GM18498 (cell line): Measurements from ENCODE around the gene CA4.
"Not testable (repeated sequence)": the region's sequence is repeated elsewhere in the genome, so short reads cannot be mapped to it uniquely, and the experiment has no call there.

ENCODE experiments used
- ATAC-seq: cut with Tn5 transposase; IDR thresholded peaks from one replicate; pipeline ENCODE4 v1.9.1; 2021; ENCODE audit warnings: mild to moderate bottlenecking, moderate library complexity; ENCODE audit not compliant: unreplicated experiment

CA4 gene

GRCh38 chr17:60171753-60172079 is 21.9 kb downstream of the CA4 start:
- ATAC-seq = no peak

DNA sequence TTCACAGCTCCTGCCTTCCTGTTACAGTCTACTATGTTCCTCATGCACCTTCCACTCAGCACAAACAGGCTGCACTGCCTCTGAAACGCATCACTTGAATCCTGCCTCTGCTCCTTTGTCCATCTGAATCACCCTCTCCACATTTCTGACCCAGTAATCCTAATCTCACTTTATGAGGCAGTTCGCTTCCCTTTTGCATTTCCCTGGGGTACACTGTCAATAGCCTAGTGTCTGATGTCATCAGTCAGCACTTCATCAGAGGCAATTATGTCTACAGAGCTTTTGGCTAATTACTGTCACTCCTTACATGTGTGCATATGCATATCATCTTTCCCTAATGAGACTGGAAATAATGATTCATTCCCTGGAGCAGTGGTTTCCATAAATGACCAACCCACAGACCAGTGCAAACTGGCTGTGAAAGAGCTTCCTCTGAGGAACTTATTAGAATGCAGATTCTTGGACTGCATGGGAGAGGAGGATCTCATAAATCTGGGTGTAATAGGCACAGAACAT is 23.6 kb downstream of the CA4 start:
- no peak for ATAC-seq

- ATAC-seq = no peak
These were observed 24.3 kb downstream of the CA4 start for GRCh38 chr17:60174035-60174434.

DNA sequence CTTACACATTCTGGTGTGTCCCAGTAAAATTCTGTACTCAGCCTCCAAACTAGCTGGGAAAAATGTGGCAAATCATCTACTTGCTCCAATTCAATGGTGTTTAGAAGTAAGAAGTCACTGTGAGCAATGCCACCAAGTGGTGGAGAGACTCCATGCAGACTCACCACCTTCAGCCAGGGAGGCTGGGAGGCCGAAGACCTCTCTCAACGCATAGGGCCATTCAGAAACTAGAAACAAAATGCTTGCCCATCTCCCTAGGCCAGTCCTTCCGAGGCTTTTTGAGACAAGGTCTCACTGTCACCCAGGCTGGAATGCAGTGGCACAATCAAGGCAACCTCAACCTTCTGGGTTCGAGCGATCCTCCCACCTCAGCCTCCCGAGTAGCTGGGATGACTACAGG is 25.0 kb downstream of the CA4 start:
- not testable (repeated sequence) for ATAC-seq

DNA sequence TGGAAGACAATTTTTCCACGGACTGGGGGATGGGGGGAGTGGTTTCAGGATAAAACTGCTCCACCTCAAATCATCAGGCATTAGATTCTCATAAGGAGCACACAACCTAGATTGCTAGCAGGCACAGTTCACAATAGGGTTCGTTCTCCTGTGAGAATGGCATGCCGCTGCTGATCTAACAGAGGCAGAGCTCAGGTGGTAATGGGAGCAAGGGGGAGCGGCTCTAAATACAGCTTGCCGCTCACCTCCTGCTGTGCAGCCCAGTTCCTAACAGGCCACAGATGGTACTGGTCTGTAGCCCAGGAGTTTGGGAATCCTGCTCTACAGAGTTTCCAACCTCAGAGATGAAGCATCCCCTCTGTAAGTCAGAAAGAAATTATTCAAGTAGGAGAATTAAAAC is 27.0 kb downstream of the CA4 start:
- not testable (repeated sequence) for ATAC-seq

DNA sequence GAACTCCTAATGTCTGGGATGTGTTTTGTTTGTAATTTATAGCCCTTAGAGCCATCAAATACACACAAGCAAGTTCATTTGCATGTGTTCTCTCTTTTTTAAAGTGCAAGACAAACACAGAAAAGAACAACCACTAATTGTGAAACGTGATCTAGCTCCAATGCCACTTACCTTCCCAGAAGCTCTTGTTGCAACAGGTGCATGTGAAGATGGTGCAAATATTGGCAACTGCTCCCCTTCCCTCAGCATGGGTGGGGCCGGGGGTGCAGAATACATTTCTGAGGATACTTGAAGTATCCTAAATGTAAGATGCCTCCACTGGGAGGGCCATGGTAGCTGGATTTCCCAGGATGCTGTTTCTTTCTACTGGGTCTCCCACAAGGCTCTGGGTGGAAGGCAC is 28.4 kb downstream of the CA4 start:
- ATAC-seq = not testable (repeated sequence)

- ATAC-seq = not testable (repeated sequence)
These were observed 30.6 kb downstream of the CA4 start for GRCh38 chr17:60180380-60180779.

DNA sequence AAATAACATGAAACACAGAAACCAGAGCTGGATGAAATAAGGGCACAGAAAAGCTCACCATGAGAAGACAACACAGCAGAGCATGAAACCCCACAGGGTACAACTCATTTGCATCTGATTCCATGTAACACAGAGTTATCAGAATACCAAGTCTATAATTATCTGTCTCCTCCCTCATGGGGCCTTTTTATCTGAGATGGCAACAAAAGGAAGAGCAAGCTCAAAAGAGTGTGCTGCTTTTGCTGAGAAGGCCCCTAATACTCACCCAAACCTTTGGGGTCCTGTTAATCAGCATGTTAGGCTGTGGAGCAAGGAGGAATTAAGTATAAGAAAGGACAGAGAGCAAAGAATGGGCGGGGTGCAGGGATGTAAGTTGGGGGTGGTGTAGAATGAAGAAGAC is 36.6 kb downstream of the CA4 start:
- ATAC-seq = not testable (repeated sequence)

DNA sequence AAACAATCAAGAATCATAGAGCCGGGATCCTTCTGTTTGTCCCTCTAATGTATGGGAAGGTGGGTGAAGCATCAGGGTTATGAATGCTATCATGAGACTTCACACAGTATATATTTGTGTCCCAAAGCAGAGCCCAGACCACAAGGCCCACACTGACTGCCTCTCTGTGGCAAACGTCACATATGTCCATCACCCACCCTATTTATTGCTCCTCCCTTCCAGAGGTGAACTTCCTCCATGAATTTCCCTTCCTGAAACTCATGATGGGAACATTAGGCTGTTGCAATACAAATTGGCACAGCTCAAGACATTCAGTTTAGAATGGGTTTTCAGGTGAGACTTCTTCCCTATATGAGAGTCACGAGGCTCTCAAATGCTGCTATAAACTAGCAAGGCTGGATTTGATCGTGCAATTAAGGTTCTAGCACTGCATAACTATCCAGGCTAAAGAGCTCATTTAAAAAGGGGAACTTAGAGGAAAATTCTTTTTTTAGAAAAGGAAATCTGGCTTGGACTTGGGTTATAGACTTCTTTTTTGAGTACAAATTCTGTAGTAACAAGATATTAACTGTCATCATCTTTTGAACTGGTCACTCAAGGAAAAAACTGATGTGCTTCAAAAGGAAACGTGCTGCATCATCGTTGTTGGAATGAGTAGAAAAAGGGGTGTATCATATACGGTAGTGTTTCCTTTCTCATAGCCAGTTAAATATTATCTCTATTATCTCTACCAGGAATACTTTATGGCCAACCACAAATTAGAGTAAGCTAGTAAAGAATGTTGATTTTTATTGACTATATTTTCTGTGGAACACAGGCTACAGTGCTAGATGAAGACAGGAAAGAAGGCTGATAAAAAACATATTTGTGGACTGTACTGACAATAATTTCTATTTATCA is 37.3 kb downstream of the CA4 start:
- ATAC-seq = not testable (repeated sequence)

DNA sequence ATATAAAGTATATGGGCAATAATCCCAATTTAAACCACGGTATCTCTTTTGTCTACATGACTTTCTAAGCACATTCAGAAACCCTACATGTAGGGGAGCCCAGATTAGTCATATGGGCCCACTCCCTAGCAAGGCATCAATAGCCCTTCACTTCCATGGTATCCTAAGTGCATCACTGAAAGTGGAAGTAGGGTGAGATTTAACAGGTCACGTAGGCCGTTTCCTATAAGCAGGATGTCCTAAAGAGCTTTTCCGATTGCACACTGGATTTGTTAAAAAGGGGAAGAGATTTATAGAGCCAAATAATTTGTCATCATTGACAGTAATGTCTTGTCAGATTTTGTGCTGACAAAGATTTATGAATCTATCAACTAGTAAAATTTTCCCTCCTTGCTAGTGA is 39.0 kb downstream of the CA4 start:
- no peak for ATAC-seq

GRCh38 chr17:60190032-60190431 is 40.3 kb downstream of the CA4 start:
- ATAC-seq = not testable (repeated sequence)

DNA sequence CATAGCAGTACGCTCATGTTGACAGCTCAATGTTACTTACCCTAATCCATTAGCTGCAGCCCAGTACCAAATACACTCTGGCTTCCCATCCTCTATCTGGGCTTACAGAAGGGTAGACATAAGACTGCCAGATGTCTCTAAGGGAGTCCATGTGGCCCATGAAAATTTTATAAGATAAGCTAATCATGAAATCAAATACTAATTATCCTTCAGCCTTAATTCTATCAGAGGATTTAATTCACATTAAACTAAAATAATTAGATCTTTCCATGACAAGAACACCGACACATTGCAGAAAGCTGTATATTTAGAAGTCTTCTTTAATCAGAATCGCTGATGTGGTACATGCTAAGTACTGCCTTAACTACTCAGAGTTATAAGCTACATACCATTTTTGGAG is 43.3 kb downstream of the CA4 start:
- ATAC-seq = not testable (repeated sequence)

DNA sequence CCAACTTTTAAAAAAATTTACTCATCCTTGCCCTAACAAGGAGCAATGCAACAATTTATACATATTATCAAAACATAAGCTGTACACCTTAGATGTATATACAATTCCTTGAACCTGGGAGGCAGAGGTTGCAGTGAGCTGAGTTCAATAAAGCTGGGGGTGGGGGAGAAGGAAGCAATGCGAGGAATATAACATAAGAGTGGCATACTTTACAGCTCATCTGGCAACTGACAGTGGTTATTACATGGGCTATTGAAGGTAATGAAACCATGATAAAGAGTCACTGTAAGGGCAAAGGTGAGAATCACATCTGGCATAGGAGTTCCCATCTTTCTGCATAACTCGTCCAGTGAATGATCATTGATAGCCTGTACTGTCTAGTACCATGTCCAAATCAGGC is 43.7 kb downstream of the CA4 start:
- ATAC-seq = no peak

DNA sequence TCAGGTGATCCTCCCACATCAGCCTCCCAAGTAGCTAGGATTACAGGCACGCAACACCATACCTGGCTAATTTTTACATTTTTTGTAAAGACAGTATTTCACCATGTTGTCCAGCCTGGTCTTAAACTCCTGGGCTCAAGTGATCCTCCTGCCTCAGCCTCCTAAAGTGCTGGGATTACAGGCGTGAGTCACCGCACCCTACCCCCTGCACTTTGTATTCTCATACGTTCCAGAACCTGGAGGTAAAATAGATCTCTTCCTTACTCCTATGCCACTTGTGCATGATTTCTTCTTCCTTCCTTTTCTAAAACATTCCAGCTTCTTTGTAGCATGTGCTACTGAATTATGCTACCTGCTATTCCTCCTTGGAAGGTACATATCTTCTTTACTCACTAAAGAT is 44.4 kb downstream of the CA4 start:
- not testable (repeated sequence) for ATAC-seq

DNA sequence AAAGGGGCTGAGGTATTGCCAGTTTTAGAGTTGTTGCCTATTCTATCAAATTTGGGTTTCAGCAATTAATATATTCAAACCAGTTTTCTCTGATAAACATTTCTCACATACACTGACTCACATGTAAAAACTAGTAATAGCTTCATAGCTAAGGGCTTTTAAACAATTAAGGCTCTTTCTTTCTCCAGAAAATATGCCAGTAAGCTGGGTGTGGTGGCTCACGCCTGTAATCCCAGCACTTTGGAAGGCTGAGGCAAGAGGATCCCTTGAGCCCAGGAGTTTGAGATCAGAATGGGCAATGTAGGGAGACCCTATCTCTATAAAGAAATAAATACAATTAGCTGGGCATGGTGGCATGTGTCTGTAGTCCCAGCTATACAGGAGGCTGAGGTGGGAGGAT is 48.9 kb downstream of the CA4 start:
- not testable (repeated sequence) for ATAC-seq

DNA sequence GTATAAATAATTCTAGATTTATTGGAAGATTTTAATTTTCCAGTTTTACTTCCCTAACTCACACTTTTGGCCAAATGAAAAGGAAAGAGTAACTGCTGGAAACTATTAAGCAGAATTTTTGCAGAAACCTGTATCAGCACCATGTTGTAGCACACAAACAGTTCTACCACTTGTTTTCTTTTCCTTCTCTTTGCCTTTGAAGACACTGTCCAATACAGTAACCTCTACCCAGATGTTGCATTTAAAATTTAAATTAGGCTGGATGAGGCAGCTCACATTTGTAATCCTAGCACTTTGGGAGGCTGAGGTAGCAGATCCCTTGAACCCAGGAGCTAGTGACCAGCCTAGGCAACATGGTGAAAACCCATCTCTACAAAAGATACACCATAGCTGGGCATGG is 56.0 kb downstream of the CA4 start:
- not testable (repeated sequence) for ATAC-seq

- not testable (repeated sequence) for ATAC-seq
These were observed 58.5 kb downstream of the CA4 start for GRCh38 chr17:60208302-60208701.
